KMS-11 (cell line): ENCODE results near the gene FTCDNL1.

Experiments
- H2AFZ ChIP-seq: fragments of 200-600 bp; sonication (generic); 2 replicates; pipeline ENCODE4 v1.6.1; 2016; ENCODE audit warnings: antibody characterized with exemption, mixed run types, low read depth
- H3K27ac ChIP-seq: fragments of 200-600 bp; sonication (generic); 2 replicates; pipeline ENCODE4 v1.6.1; 2016; ENCODE audit warnings: mild to moderate bottlenecking, mixed run types
- H3K27me3 ChIP-seq: fragments of 200-600 bp; sonication (generic); 2 replicates; pipeline ENCODE4 v1.6.1; 2017; ENCODE audit warnings: mild to moderate bottlenecking, low read depth, mixed run types, moderate library complexity; ENCODE audit not compliant: insufficient read depth
- H3K36me3 ChIP-seq: fragments of 200-600 bp; sonication (generic); 2 replicates; pipeline ENCODE4 v1.6.1; 2017; ENCODE audit warnings: mild to moderate bottlenecking, mixed run types; ENCODE audit not compliant: insufficient read depth
- H3K4me1 ChIP-seq: fragments of 200-600 bp; sonication (generic); 2 replicates; pipeline ENCODE4 v1.6.1; 2016; ENCODE audit warnings: mild to moderate bottlenecking, low read depth, mixed run types; ENCODE audit not compliant: poor library complexity, severe bottlenecking
- H3K4me2 ChIP-seq: fragments of 200-600 bp; sonication (generic); 2 replicates; pipeline ENCODE4 v1.7.0; 2016; ENCODE audit warnings: mild to moderate bottlenecking, mixed run types
- H3K4me3 ChIP-seq: fragments of 200-600 bp; sonication (generic); IDR thresholded peaks from 2 replicates; pipeline ENCODE4 v1.6.1; 2017; ENCODE audit warnings: low read depth, low read length, mixed read lengths; ENCODE audit not compliant: insufficient read depth
- H3K79me2 ChIP-seq: fragments of 200-600 bp; sonication (generic); 2 replicates; pipeline ENCODE4 v1.6.1; 2016; ENCODE audit warnings: low read depth, mixed run types; ENCODE audit not compliant: insufficient read depth
- H3K9ac ChIP-seq: fragments of 200-600 bp; sonication (generic); 2 replicates; pipeline ENCODE4 v1.6.1; 2016; ENCODE audit warnings: mild to moderate bottlenecking, mixed run types
- H4K20me1 ChIP-seq: fragments of 200-600 bp; sonication (generic); 2 replicates; pipeline ENCODE4 v1.6.1; 2016; ENCODE audit warnings: mild to moderate bottlenecking, mixed run types; ENCODE audit not compliant: insufficient read depth
- CTCF ChIP-seq: fragments of 200-600 bp; sonication (generic); conservative IDR thresholded peaks from 2 replicates; pipeline ENCODE4 v1.6.1; 2017; ENCODE audit warnings: low read depth, mild to moderate bottlenecking, antibody characterized with exemption, low read length, moderate library complexity, mixed read lengths

The FTCDNL1 gene

GRCh38 chr2:199812493-199812892, 38.5 kb downstream of the FTCDNL1 start:
- Histone ChIP-seq H3K4me2 (no peak overlapping the region), H3K79me2 (no peaks in the 10 kb centered on the region), H3K9ac (no peak overlapping the region)

GRCh38 chr2:199811346-199811745, 39.6 kb downstream of the FTCDNL1 start:
- TF ChIP-seq CTCF, result no peak

More at GRCh38 chr2:199812493-199812892, 38.5 kb downstream of the FTCDNL1 start:
- no peaks in the 10 kb centered on the region for H3K27me3 ChIP-seq
- H4K20me1 ChIP-seq, result no peaks in the 10 kb centered on the region
- H2AFZ ChIP-seq, result no peak overlapping the region
- no peak overlapping the region for H3K4me3 ChIP-seq
- no peaks in the 10 kb centered on the region for H3K36me3 ChIP-seq
- TF ChIP-seq CTCF, result no peak
- H3K4me1 ChIP-seq, result no peaks in the 10 kb centered on the region
- no peak overlapping the region for H3K27ac ChIP-seq

GRCh38 chr2:199810422-199811171, 40.4 kb downstream of the FTCDNL1 start:
- Histone ChIP-seq H3K4me2 (no peak overlapping the region), H3K9ac (no peak overlapping the region), H3K36me3 (no peaks in the 10 kb centered on the region)

More at GRCh38 chr2:199811346-199811745, 39.6 kb downstream of the FTCDNL1 start:
- Histone ChIP-seq H3K27me3 (no peaks in the 10 kb centered on the region), H3K4me2 (no peak overlapping the region), H3K9ac (no peak overlapping the region), H3K4me3 (no peak overlapping the region), H3K79me2 (no peaks in the 10 kb centered on the region), H3K27ac (no peak overlapping the region), H3K4me1 (no peaks in the 10 kb centered on the region), H2AFZ (no peak overlapping the region), H3K36me3 (no peaks in the 10 kb centered on the region), H4K20me1 (no peaks in the 10 kb centered on the region)

GRCh38 chr2:199807966-199808365, 43.0 kb downstream of the FTCDNL1 start:
- no peaks in the 10 kb centered on the region for H4K20me1 ChIP-seq
- no peak overlapping the region for H3K4me3 ChIP-seq
- no peaks in the 10 kb centered on the region for H3K36me3 ChIP-seq
- H3K9ac ChIP-seq, result no peak overlapping the region
- no peaks in the 10 kb centered on the region for H3K4me1 ChIP-seq
- no peak for TF ChIP-seq CTCF
- H3K79me2 ChIP-seq, result no peaks in the 10 kb centered on the region
- no peak overlapping the region for H2AFZ ChIP-seq
- H3K4me2 ChIP-seq, result no peak overlapping the region
- no peaks in the 10 kb centered on the region for H3K27me3 ChIP-seq
- no peak overlapping the region for H3K27ac ChIP-seq

More at GRCh38 chr2:199810422-199811171, 40.4 kb downstream of the FTCDNL1 start:
- TF ChIP-seq CTCF, result no peak
- Histone ChIP-seq H4K20me1 (no peaks in the 10 kb centered on the region), H3K4me1 (no peaks in the 10 kb centered on the region), H2AFZ (no peak overlapping the region), H3K27ac (no peak overlapping the region), H3K27me3 (no peaks in the 10 kb centered on the region), H3K4me3 (no peak overlapping the region), H3K79me2 (no peaks in the 10 kb centered on the region)
